Esophagus squamous epithelium (tissue), 4 donors: ENCODE data around the gene WNT16.

ENCODE experiments used
- CTCF ChIP-seq, 6 experiments: fragments of 450-650 bp in 4 of 6; fragments of 200-600 bp in 2 of 6; sonication (generic) in 2 of 6; IDR thresholded peaks; one replicate each; pipeline ENCODE4 v1.5.1; 2016 to 2019; ENCODE audit warnings: antibody characterized with exemption in 6 of 6, mild to moderate bottlenecking in 4 of 6, moderate library complexity in 4 of 6
- POLR2A ChIP-seq, 4 donors: fragments of 450-650 bp; IDR thresholded peaks; one replicate each; pipeline ENCODE4 v1.6.1; 2017; ENCODE audit warnings: antibody characterized with exemption in 4 of 4, mild to moderate bottlenecking in 4 of 4, moderate library complexity in 3 of 4

- TF ChIP-seq CTCF (IDR thresholded peaks at IDR 0.05), result no peak
- no peak for TF ChIP-seq POLR2A (IDR thresholded peaks at IDR 0.05)
Measured at GRCh38 chr7:121385056-121385799, 56.4 kb downstream of the WNT16 start.
